T-helper 1 cell (primary cell): ENCODE data around the gene SLC26A2.

Experiments used
- DNase-seq, 5 donors: peaks; one replicate each; pipeline ENCODE4 v3.0.0-alpha.2; 2012 to 2020

Gene SLC26A2

DNA sequence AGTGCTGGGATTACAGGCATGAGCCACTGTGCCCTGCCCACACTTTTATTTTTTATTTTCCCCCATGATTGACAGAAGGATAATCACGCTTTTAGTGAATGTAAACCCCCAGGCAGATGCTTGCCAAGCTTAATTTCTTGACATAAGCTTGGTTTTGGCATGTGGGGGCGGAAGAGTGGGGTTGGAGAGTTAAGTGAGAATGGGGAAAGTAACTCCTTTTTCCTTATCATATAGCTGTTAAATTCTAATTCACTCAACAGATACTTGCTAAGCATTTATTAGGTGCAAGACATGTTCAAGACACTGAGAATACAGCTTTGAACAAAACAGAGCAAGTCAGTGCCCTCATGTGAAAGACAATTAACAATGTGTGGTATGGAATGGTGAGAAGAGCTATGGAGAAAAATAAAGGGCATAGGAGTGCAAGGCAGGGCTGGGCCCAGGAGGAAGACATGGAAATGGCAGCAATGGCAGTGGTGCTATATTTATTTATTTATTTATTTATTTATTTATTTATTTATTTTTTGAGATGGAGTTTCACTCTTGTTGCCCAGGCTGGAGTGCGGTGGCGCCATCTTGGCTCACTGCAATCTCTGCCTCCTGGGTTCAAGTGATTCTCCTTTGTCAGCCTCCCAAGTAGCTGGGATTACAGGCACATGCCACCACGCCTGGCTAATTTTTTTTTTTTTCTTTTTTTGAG lies 2.2 kb downstream of the SLC26A2 start:
- DNase-seq, result no peak

GRCh38 chr5:149963729-149964128 lies 3.2 kb downstream of the SLC26A2 start:
- DNase-seq, result no peak

DNA sequence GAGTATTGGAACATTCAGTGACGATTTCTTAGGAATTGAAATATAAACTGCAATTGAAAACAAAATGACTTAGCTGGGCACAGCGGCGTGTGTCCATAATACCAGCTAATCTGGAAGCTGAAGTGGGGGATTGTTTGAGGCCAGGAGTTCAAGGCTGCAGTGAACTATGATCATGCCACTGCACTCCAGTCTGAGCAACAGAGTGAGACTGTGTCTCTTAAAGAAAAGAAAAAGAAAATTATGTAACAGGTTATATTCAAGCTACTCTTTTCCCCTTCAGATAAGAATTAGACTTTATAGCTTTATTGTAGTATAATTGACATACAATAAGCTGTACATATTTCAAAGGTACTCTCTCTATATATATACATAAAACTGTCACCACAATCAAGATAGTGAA lies 6.4 kb downstream of the SLC26A2 start:
- no peak for DNase-seq

GRCh38 chr5:149969181-149969930 lies 8.8 kb downstream of the SLC26A2 start:
- DNase-seq, result no peak

DNA sequence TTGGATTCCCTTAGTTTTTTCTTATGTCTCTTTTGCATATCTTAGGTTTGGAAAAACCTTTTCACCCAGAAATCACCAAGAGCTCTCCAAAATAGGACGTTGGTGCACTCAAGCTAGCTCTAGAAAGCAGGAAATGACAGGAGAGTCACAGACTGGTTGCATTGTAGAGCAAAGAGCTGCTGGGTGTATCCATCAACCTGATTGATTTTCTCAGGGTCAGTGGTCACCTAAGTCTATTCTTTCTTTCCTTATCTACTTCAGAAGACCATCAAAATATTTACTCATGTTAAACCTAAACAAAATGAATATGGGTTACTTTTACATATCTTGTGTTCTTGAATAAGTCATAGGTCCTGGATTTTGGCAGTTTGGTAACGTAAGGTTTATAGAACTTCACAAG lies 14.9 kb downstream of the SLC26A2 start:
- no peak for DNase-seq

GRCh38 chr5:149979896-149980295 lies 19.3 kb downstream of the SLC26A2 start:
- DNase-seq, result no peak

DNA sequence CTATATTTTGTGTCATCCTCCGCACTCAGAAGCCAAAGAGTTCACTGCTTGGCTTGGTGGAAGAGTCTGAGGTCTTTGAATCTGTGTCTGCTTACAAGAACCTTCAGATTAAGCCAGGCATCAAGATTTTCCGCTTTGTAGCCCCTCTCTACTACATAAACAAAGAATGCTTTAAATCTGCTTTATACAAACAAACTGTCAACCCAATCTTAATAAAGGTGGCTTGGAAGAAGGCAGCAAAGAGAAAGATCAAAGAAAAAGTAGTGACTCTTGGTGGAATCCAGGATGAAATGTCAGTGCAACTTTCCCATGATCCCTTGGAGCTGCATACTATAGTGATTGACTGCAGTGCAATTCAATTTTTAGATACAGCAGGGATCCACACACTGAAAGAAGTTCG lies 20.6 kb downstream of the SLC26A2 start:
- DNase-seq, result no peak

- no peak for DNase-seq
Observed at GRCh38 chr5:149982505-149982904, 21.9 kb downstream of the SLC26A2 start.

- DNase-seq, result no peak
Observed at GRCh38 chr5:149988126-149988525, 27.6 kb downstream of the SLC26A2 start.

GRCh38 chr5:149990518-149991376 lies 30.2 kb downstream of the SLC26A2 start:
- DNase-seq, result peak; percentile 26 to 66 (median 49)

- DNase-seq, result no peak
Observed at GRCh38 chr5:149993471-149993870, 32.9 kb downstream of the SLC26A2 start.

DNA sequence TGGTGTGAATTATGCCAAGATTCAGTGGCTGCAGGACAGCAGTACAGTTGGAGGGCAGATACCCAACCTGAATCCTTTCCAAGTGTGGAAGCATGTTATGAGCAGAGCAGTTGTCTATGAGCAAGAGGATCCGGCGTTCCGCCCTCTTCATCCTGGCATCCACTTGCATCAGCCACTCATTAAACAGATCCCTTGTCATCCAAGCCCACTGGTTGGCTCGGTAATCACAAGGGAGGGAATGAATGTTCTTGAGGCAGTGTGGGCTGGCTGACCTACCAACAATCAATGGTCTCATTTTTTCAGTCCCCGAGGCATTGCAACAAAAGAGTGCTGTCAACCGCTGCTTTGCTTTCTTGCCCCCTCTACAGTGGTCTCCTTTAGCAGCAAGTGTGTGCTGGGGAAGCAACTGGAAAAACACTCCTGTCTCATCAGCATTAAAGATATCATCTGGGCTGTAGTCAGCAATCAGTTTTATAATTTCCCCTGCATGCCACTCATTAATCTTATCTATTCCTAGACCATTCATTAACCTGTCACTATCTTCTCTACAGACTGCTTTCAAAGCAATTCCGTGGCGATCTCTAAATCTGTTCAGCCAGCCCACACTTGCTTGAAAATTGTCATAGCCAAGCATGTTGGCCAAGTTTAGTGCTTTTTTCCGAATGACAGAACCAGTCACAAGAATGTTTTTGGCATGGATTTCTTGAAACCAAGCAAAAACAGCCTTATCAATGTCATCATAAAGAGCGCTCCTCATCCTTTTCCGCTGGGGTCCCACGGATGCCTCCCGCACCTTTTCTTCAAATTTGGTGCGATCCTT lies 35.0 kb downstream of the SLC26A2 start:
- DNase-seq, result no peak

GRCh38 chr5:149996205-149996890 lies 35.8 kb downstream of the SLC26A2 start:
- DNase-seq, result no peak

DNA sequence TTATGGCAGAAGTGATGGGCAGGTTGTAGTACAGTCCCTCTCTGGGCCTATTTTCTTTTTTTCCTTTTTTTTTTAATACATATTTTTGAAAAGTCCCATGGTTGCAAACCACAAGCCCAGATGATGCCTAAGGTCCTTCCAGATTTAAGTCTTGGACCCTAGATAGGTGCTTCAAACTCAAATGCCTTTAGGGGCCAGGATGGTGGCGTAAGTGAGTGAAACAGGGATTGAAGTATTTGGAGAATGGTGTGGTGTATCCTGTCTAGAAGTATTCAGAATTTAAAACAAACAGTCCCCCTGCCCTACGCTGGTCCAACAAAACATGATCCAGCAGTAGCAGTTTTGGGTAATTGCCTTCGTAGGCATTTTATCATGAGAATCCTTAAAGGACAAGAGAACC lies 37.7 kb downstream of the SLC26A2 start:
- no peak for DNase-seq

GRCh38 chr5:149999359-149999758 lies 38.8 kb downstream of the SLC26A2 start:
- DNase-seq, result no peak

- no peak for DNase-seq
Observed at GRCh38 chr5:149999866-150000255, 39.3 kb downstream of the SLC26A2 start.

GRCh38 chr5:150000256-150000989 lies 39.9 kb downstream of the SLC26A2 start, which contains the start of the genes HMGXB3 and TIGD6:
TSS of gene HMGXB3 (plus strand) at chr5:150000739. CDS start at chr5:150004853, 4,114 bp downstream.
TSS of gene TIGD6 (minus strand) at chr5:150000654. CDS start at chr5:149996348, 4,306 bp downstream.
- DNase-seq, result peak; percentile 66 to 93 (median 74)

- DNase-seq, result peak in 4 of 5 donors; percentile 17 to 51 (median 30)
Observed at GRCh38 chr5:150000990-150001659, 40.6 kb downstream of the SLC26A2 start.

- DNase-seq, result peak; percentile 24 to 87 (median 37)
Observed at GRCh38 chr5:150001660-150002486, 41.3 kb downstream of the SLC26A2 start.
